ENCODE results near the gene FREY1.

FREY1 gene

DNA sequence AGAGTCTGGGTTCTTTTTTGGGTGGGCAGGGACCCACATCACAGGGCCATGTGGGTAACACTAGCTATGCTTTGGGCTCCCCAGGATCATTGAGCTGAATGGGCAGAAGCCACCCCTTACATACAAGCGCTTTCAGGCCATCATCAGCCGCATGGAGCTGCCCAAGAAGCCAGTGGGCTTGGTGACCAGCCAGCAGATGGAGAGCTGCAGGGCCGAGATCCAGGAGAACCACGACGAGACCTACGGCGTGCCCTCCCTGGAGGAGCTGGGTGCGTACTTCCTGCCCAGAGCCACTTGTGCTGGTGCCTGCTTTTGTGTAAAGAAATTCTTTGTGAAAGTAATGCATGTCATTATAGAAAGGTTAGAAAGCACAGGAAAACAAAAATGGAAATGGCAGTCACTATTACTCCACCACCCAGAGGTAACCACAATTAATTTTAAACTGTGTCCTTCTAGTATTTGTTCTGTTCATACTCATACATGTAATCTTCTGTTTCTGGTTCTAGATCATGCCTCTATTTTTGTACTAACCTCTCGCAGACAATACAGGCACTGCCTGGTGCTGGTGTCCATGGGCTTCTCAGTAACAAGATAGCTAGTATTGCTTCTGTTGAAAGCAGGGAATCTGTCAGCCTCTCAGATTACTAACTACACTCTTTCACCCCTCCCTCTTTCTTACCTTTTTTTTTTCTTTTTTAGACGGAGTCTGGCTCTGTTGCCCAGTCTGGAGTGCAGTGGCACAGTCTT is 46.1 kb downstream of the FREY1 start:
- H3K4me3 ChIP-seq (ENCODE audit: low read depth, low read length): no peak overlapping the region
- DNase-seq (ENCODE audit: low read depth, low spot score): no peak
- TF ChIP-seq, protein P1, sequence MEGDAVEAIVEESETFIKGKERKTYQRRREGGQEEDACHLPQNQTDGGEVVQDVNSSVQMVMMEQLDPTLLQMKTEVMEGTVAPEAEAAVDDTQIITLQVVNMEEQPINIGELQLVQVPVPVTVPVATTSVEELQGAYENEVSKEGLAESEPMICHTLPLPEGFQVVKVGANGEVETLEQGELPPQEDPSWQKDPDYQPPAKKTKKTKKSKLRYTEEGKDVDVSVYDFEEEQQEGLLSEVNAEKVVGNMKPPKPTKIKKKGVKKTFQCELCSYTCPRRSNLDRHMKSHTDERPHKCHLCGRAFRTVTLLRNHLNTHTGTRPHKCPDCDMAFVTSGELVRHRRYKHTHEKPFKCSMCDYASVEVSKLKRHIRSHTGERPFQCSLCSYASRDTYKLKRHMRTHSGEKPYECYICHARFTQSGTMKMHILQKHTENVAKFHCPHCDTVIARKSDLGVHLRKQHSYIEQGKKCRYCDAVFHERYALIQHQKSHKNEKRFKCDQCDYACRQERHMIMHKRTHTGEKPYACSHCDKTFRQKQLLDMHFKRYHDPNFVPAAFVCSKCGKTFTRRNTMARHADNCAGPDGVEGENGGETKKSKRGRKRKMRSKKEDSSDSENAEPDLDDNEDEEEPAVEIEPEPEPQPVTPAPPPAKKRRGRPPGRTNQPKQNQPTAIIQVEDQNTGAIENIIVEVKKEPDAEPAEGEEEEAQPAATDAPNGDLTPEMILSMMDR (IDR thresholded peaks at IDR 0.05; ENCODE audit: low read depth, low read length): no peak
- in situ Hi-C loops (cut with HindIII; ENCODE audit: low sequenced_read_pairs): no loop called here

DNA sequence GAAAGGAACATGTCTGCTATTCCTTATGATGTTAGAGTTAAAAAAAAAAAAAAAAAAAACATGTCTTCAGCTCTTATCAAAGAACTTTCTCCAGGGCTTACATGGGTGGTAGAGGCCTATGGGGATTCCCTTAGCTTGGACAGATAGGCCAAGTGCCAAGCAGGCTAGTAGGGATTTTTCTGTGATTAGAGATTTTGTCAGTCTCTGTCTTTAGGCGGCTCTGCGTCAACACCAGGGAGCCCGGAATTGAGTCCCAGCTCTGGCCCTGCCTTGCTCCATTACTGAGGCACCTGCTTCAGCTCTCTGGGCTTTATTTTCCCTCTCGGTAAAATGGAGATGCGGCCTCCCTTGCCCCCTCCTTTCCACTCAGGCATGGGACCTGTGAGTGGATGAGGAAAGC is 46.7 kb downstream of the FREY1 start:
- no peak for DNase-seq (ENCODE audit: low read depth, low spot score)
- in situ Hi-C loops (cut with HindIII; ENCODE audit: low sequenced_read_pairs): no loop called here
- no peak overlapping the region for H3K4me3 ChIP-seq (ENCODE audit: low read depth, low read length)
- TF ChIP-seq, protein P1 (IDR thresholded peaks at IDR 0.05; ENCODE audit: low read depth, low read length): no peak

DNA sequence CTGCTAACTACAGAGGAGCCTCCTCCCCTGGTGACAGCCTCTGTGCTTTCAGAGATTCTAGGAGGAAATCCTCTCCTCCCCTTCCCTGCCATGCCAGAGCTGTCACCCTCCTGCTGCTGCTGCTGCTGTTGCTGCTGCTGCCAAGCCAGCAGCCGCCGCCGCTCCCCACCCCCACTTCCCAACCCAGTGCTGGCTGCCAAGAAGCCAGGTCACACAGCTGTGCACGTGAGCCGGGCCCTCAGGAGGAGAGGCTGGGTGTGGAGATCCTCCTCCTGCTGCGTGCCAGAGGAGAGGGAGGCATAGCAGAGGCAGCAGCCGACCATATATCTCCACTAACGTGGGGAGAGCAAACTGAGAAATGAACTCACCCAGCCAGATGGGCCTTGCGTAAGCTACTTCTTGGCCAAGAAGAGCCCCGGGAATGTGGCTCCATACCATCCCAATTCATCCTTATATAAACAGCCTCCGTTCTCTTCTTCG is 47.4 kb downstream of the FREY1 start:
- in situ Hi-C loops (cut with HindIII; ENCODE audit: low sequenced_read_pairs): no loop called here
- TF ChIP-seq, protein P1 (IDR thresholded peaks at IDR 0.05; ENCODE audit: low read depth, low read length): no peak
- H3K4me3 ChIP-seq (ENCODE audit: low read depth, low read length): no peak overlapping the region
- peak; percentile 96 for DNase-seq (ENCODE audit: low read depth, low spot score)

DNA sequence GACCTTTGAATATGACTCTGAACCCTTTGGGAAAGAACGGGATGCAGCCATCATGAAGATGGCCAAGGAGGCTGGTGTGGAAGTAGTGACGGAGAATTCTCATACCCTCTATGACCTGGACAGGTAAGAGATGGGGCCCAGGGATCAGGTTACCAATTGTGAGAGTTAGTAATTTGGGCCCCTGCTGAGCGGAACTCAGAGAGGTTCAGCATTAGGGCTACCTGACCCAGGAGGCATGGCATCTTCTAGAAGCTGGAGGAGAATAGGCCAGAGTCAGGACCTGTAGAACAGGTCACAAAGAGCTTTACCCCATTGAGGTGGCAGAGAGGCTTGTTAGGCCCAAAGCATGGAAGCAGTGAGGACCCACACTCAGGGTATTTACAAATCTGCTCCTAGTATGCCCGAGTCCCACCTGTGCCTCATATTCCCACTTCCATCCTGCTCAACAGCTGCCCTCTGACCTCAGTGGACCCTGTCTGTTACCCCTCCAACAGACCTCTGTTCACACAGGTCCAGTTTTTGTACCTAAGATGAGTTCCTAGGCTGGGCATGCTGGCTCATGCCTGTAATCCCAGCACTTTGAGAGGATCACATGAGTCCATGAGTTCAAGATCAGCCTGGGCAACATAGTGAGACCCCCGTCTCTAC is 48.2 kb downstream of the FREY1 start:
- in situ Hi-C loops (cut with HindIII; ENCODE audit: low sequenced_read_pairs): no loop called here
- no peak overlapping the region for H3K4me3 ChIP-seq (ENCODE audit: low read depth, low read length)
- TF ChIP-seq, protein P1 (IDR thresholded peaks at IDR 0.05; ENCODE audit: low read depth, low read length): no peak
- DNase-seq (ENCODE audit: low read depth, low spot score): no peak

DNA sequence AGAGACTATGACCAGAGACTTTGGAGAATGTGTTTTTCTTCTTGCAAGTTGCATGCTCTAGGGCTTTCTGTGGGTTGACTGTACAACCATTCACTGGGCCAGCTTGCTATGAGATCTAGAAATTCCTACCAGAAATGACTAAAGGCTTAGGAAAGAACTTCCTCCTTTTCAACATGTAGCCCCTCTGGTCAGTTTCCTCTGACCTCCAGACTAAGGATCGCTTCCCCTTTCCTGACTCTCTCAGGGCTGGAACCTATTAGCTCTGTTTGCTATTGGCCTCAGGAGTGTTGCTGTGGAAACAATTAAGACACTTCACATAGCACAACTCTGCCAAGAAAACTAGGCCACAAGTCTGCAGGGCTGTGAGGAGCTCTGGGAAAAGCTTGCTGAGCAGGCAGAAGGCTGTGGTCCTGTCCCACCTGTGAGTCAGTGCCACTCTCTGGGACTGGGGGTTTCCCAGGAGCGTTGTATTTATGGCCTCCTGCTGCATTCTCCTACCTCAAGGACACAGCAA is 49.1 kb downstream of the FREY1 start:
- in situ Hi-C loops (cut with HindIII; ENCODE audit: low sequenced_read_pairs): no loop called here
- no peak overlapping the region for H3K4me3 ChIP-seq (ENCODE audit: low read depth, low read length)
- TF ChIP-seq, protein P1 (IDR thresholded peaks at IDR 0.05; ENCODE audit: low read depth, low read length): no peak
- peak; percentile 92 for DNase-seq (ENCODE audit: low read depth, low spot score)

Data from astrocyte of the spinal cord (primary cell).